Myocyte (in vitro differentiated cells): ENCODE results near the gene RELN. TPM values are rescaled to one million over a fixed set of nuclear protein-coding genes. Genes with fewer than 3 reads are reported as not detected.

Experiments
- DNase-seq: peaks from one replicate; pipeline ENCODE4 v3.0.0-alpha.2; 2012; ENCODE audit warnings: low read depth
- total RNA-seq: library from RNA; depleted of rRNA; stranded (reverse); fragments of >200 nt; gene quantifications from 2 replicates; pipeline ENCODE4 v1.2.3, GENCODE V29; 2014

The RELN gene
- total RNA-seq, 1 donor from 2014 or later, result 0.13 TPM

GRCh38 chr7:103727982-103728610 is 261.4 kb downstream of the RELN start:
- DNase-seq, result no peak

- no peak for DNase-seq
These were observed 270.4 kb downstream of the RELN start for GRCh38 chr7:103719070-103719469.

DNA sequence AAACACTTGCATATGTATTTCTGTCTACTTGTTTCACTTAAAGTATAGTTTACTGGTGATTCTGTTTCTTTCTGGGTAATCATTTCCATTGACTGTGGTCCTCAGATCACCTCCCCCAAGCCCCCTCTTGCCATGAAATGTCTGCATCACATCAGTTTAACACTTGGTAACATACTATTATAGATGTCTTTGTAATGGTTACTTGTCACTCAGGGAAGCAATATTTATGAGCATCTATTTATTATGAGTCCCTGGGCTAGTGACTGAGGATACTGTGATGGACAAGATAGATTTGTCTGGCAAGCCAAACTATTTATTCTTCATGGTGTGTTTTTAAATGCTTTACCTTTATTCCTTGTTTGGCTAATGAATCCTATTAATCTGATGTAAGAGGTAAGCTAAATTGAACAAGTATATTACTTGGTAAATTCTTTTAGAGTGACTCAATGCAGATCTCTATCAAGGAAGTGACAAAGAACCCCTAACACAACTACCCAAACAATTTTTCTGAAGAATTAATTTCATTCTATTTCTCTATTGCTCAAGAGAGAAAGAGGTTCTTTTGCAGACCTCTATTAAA is 270.9 kb downstream of the RELN start:
- DNase-seq, result no peak

GRCh38 chr7:103717574-103717973 is 271.9 kb downstream of the RELN start:
- DNase-seq, result no peak

- DNase-seq, result peak; percentile 82
These were observed 273.9 kb downstream of the RELN start for GRCh38 chr7:103715376-103716120.

GRCh38 chr7:103714376-103714927 is 275.0 kb downstream of the RELN start:
- peak; percentile 6 for DNase-seq

DNA sequence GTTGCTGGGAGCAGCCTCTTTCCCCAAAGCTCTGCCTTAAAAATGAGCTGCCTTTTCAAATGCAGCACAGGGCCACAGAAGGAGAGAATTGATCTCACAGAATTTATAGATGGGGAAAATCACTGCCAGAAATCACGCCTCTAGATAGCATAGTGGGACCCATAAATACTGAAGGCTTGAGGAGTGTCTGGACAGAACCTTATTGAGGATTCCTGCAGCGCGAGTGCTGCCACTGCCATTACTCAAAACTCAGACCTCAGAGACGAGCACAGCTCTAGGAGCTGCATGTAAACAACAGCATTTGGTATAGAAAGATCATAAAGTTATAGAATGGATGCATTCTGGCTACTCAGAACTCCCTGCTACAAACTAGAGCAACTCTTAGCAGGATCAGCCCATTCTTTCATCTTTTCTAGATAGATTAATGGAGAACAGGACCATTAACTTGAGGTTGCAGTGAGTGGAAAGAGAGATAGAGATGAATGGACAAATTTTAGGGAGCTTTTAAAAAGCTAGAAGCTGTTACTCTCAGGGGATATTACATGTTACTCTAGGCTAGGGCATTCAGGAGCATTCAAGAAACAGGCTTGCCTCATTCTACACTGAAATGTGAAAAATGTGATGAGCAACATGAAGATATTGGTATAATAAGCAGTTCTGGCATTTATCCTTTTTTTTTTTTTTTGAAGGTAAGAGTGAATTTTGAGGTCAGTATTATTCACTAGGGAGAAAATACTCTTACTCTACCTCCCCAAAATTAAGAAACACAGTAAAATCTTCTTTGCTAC is 276.3 kb downstream of the RELN start:
- DNase-seq, result no peak

DNA sequence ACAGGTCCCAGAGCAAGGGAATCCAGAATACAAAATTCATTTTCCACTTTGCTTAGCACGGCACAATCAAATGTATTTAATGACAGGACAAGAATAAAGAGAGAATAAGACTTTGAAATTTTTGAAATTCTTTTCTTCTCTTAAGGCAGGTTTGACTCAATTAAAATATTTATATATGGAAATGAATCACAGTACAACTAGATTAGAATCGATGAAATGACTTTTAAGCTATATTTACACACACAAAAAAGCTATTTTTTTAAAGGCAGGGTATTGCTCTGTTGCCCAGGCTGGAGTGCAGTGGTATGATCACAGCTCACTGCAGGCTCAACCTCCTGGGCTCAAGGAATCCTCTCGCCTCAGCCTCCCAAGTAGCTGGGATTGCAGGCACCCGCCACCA is 278.0 kb downstream of the RELN start:
- DNase-seq, result no peak

DNA sequence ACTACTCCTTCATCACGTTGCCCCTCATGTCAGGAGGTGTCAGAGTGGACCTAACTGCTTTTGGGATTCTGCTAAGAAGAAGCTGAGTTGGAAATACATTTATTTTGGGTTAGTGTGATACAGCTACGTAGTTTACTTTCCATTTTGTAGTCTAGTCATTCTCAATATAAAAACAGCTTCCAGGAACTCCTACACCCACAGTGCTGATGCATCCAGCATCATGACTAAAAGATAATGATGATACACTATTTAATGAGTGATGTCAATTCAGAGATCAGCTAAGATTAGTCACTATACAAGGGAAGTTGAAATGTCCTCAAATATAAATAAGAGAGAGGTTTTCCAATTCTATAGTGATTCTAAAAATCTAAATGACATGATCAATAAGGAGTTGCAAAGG is 279.2 kb downstream of the RELN start:
- no peak for DNase-seq

GRCh38 chr7:103706805-103707204 is 282.7 kb downstream of the RELN start:
- no peak for DNase-seq

GRCh38 chr7:103705542-103705941 is 283.9 kb downstream of the RELN start:
- DNase-seq, result no peak

GRCh38 chr7:103704701-103705100 is 284.8 kb downstream of the RELN start:
- peak; percentile 26 for DNase-seq

GRCh38 chr7:103702982-103703381 is 286.5 kb downstream of the RELN start:
- no peak for DNase-seq

GRCh38 chr7:103702454-103702853 is 287.0 kb downstream of the RELN start:
- no peak for DNase-seq

DNA sequence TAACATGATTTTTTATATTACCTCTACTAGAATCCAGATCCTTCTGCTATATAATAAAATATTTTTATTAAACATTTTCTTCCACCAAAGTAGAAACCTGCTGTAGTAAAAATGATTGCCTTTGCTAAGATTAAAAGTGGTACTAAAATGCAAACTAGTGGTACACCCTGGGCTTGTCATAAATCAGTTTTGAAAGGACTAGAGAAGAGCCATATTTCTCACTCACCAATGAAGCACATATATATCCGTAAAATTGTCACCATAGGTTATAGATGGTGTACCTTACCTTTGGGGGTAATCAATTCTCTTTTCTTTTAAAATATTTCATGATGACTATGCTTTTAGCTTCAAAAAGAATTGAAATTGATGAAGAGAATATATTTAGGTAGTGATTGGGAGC is 290.4 kb downstream of the RELN start:
- no peak for DNase-seq

DNA sequence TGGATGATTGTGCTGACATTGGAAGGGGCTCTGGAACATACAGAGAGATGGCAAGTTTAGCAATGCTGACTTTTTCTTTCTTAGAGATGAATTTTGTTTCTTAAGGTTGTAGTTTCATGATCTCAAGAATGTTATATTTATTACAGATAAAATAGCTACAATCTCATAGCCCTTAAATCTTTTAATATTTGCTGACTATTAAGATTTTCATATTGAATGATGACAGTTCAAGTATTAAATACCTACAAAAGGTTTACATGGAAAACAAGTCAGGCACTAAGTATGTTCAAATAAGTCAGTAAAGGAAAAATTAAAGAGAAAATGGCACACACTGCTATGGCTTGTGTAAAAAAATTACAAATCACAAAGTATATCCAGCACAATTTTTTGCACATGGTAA is 291.4 kb downstream of the RELN start:
- no peak for DNase-seq

- no peak for DNase-seq
These were observed 293.9 kb downstream of the RELN start for GRCh38 chr7:103695521-103695920.

- DNase-seq, result no peak
These were observed 295.2 kb downstream of the RELN start for GRCh38 chr7:103694304-103694703.

GRCh38 chr7:103691291-103691690 is 298.2 kb downstream of the RELN start:
- no peak for DNase-seq

DNA sequence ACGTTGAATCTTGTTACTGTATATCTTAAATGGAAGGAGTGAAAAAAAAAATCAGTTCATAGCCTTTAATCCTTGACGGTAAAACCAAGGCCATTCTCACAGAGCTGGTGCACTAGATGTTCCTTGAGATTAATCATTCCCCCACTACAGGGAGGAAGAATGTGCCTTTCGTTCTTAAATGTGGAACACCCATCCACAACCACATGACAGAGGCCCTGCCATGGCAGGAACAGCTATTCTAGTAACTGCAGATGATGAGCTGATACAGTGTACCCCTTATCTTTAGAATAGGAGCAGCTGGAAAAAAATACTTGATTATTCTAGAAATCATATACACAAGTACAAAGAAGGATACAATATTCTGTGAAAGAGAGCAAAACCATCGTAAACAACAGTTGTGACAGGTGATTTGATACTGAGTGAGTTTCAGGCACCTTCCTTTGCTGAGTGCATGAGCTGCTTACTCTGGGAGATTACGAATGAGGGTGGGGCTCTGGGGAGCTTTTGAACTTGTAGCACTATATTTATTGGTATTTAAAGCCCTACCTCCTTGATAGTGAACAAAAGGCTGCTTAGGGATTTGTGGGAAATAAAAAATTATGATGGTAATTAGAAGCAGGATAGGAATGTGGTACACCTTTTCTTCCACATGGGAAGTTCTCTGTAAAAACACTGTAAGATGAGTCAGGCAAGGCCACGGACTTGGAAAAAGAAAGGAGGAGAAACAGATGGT is 299.1 kb downstream of the RELN start:
- no peak for DNase-seq

DNA sequence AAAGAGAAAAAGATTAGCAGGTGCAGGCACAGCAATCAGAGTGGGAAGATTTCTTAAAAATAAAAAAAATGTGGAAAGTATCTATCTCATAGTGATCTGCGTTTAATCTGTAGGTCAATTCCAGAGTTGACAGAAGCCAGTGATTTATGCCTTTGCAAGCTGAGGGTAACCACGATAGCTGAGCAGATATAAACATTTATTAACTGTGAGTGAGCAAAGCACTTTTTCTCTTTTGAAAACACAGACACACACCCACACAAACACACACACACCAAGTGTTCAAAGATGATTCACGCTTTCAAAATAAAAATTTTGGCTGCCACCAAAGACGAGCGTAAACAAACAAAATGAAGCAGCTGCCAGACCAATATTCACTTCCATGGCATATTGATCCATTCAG is 300.2 kb downstream of the RELN start:
- no peak for DNase-seq
